SK-N-SH (cell line): Measurements from ENCODE around the gene DDX50. TPM values are rescaled to one million over a fixed set of nuclear protein-coding genes. Genes with fewer than 3 reads are reported as not detected.

Experiments used
- CTCF ChIA-PET: fragments of 300-600, 350-600 bp; formaldehyde crosslinking; extraction: SDS; loops from one replicate; lab custom pipeline; 2021; lab: Yijun Ruan, JAX
- POLR2A ChIA-PET: fragments of 350-600 bp; sonication (Branson Sonifier 250); formaldehyde crosslinking; extraction: SDS; loops from one replicate; lab custom pipeline; 2020; ENCODE audit warnings: antibody characterized with exemption, inconsistent platforms; lab: Yijun Ruan, JAX
- DNase-seq: peaks from one replicate; pipeline ENCODE4 v3.0.0; 2012
- H2AFZ ChIP-seq: fragments of 200-600 bp; sonication (generic); 2 replicates; pipeline ENCODE4 v1.8.1; 2016; ENCODE audit warnings: antibody characterized with exemption, mild to moderate bottlenecking, low read depth
- H3F3A ChIP-seq: fragments of 200-600 bp; sonication (generic); replicated peaks from 2 replicates; pipeline ENCODE3; 2016; ENCODE audit warnings: antibody characterized with exemption, mild to moderate bottlenecking; ENCODE audit not compliant: insufficient read depth
- H3K27ac ChIP-seq, 2 experiments: fragments of 200-500 bp in 1 of 2; fragments of 200-600 bp in 1 of 2; sonication (Bioruptor generic) in 1 of 2; sonication (generic), shearing (Covaris generic) in 1 of 2; 2 replicates each; pipeline versions ENCODE4 v1.5.1 to v1.6.1; 2014 to 2016; ENCODE audit warnings: low read depth in 2 of 2, inconsistent platforms in 1 of 2, low read length in 1 of 2, mild to moderate bottlenecking in 1 of 2, mixed read lengths in 1 of 2
- H3K27me3 ChIP-seq: fragments of 200-600 bp; sonication (generic), shearing (Covaris generic); 2 replicates; pipeline ENCODE4 v1.6.1; 2016; ENCODE audit warnings: mixed run types; ENCODE audit not compliant: insufficient read depth
- H3K36me3 ChIP-seq, 2 experiments: fragments of 200-500 bp in 1 of 2; fragments of 200-600 bp in 1 of 2; sonication (Bioruptor generic) in 1 of 2; sonication (generic) in 1 of 2; replicated peaks in 1 of 2; 2 replicates each; pipeline versions ENCODE3 to v1.5.1; 2014 to 2016; ENCODE audit warnings: low read length in 1 of 2, mild to moderate bottlenecking in 1 of 2; ENCODE audit not compliant: insufficient read depth in 2 of 2, control insufficient read depth in 1 of 2
- H3K4me1 ChIP-seq, 2 experiments: fragments of 200-500 bp in 1 of 2; fragments of 200-600 bp in 1 of 2; sonication (Bioruptor generic) in 1 of 2; sonication (generic), shearing (Covaris generic) in 1 of 2; 2 replicates each; pipeline versions ENCODE4 v1.5.1 to v1.6.1; 2014 to 2016; ENCODE audit warnings: low read depth in 1 of 2, low read length in 1 of 2, mixed run types in 1 of 2; ENCODE audit not compliant: insufficient read depth in 2 of 2, control insufficient read depth in 1 of 2
- H3K4me2 ChIP-seq: fragments of 200-600 bp; sonication (generic), shearing (Covaris generic); 2 replicates; pipeline ENCODE4 v1.6.1; 2017; ENCODE audit warnings: mixed run types
- H3K4me3 ChIP-seq, 2 experiments: fragments of 200-500 bp in 1 of 2; fragments of 200-600 bp in 1 of 2; sonication (Bioruptor generic) in 1 of 2; sonication (generic), shearing (Covaris generic) in 1 of 2; 2 replicates each; pipeline versions ENCODE4 v1.5.1 to v1.8.1; 2014 to 2016; ENCODE audit warnings: low read depth in 2 of 2, inconsistent platforms in 1 of 2, low read length in 1 of 2, mild to moderate bottlenecking in 1 of 2, mixed read lengths in 1 of 2, moderate library complexity in 1 of 2
- H3K79me2 ChIP-seq: fragments of 200-600 bp; sonication (generic); 2 replicates; pipeline ENCODE4 v1.8.1; 2017; ENCODE audit warnings: mild to moderate bottlenecking; ENCODE audit not compliant: insufficient read depth
- H3K9ac ChIP-seq: fragments of 200-600 bp; sonication (generic); 2 replicates; pipeline ENCODE4 v1.6.1; 2017; ENCODE audit warnings: mixed run types
- H3K9me2 ChIP-seq: fragments of 200-600 bp; sonication (generic); 2 replicates; pipeline ENCODE4 v1.6.1; 2017; ENCODE audit warnings: mixed run types
- H3K9me3 ChIP-seq: fragments of 200-600 bp; sonication (generic); 2 replicates; pipeline ENCODE4 v1.6.1; 2017; ENCODE audit warnings: mixed run types, mild to moderate bottlenecking, moderate library complexity
- H4K20me1 ChIP-seq: fragments of 200-600 bp; sonication (generic); 2 replicates; pipeline ENCODE4 v1.6.1; 2017; ENCODE audit warnings: mild to moderate bottlenecking, mixed run types; ENCODE audit not compliant: insufficient read depth
- CTCF ChIP-seq: fragments of 200-600 bp; sonication (generic); IDR thresholded peaks from 2 replicates; pipeline ENCODE4 v1.6.1; 2017; ENCODE audit warnings: antibody characterized with exemption, mild to moderate bottlenecking, moderate library complexity
- ELF1 ChIP-seq: IDR thresholded peaks from 2 replicates; pipeline ENCODE4 v1.4.0; 2012
- EP300 ChIP-seq, 2 experiments: IDR thresholded peaks; 2 replicates each; pipeline versions ENCODE4 v1.4.0 to v1.6.1; 2012; ENCODE audit warnings: borderline replicate concordance in 1 of 2, low read depth in 1 of 2, low read length in 1 of 2
- EZH2phosphoT487 ChIP-seq: fragments of 200-600 bp; sonication (generic); IDR thresholded peaks from 2 replicates; pipeline ENCODE4 v1.6.1; 2017; ENCODE audit warnings: low read depth, mixed run types, mild to moderate bottlenecking, antibody characterized with exemption, moderate library complexity, borderline replicate concordance
- FOXM1 ChIP-seq: IDR thresholded peaks from 2 replicates; pipeline ENCODE4 v1.4.0; 2012; ENCODE audit warnings: low read depth, mild to moderate bottlenecking
- GABPA ChIP-seq: IDR thresholded peaks from 2 replicates; pipeline ENCODE4 v1.4.0; 2012; ENCODE audit warnings: low read depth, mild to moderate bottlenecking
- GATA2 ChIP-seq: sonication (generic); formaldehyde crosslinking; IDR thresholded peaks from 2 replicates; pipeline ENCODE4 v1.5.0; 2020; ENCODE audit warnings: mild to moderate bottlenecking, missing genetic modification reagents
- MXI1 ChIP-seq: IDR thresholded peaks from 2 replicates; pipeline ENCODE4 v1.6.1; 2012; ENCODE audit warnings: mild to moderate bottlenecking, low read depth, low read length, improper control_type of control experiment
- NRF1 ChIP-seq: IDR thresholded peaks from 2 replicates; pipeline ENCODE4 v1.6.1; 2012; ENCODE audit warnings: low read depth, mild to moderate bottlenecking, low read length
- POLR2AphosphoS5 ChIP-seq: IDR thresholded peaks from 2 replicates; pipeline ENCODE4 v1.6.1; 2012; ENCODE audit warnings: low read depth, low read length
- REST ChIP-seq: IDR thresholded peaks from 2 replicates; pipeline ENCODE4 v1.6.1; 2012; ENCODE audit warnings: mild to moderate bottlenecking, low read depth, low read length, moderate library complexity
- RFX5 ChIP-seq: IDR thresholded peaks from 2 replicates; pipeline ENCODE4 v1.6.1; 2012; ENCODE audit warnings: mild to moderate bottlenecking, improper control_type of control experiment, low read length
- RXRA ChIP-seq: IDR thresholded peaks from 2 replicates; pipeline ENCODE4 v1.4.0; 2012; ENCODE audit warnings: low read depth, mild to moderate bottlenecking, borderline replicate concordance
- SIN3A ChIP-seq: IDR thresholded peaks from 2 replicates; pipeline ENCODE4 v1.6.1; 2012; ENCODE audit warnings: low read depth, mild to moderate bottlenecking, low read length, moderate library complexity, borderline replicate concordance
- TEAD4 ChIP-seq: IDR thresholded peaks from 2 replicates; pipeline ENCODE4 v1.4.0; 2012; ENCODE audit warnings: mild to moderate bottlenecking, borderline replicate concordance; ENCODE audit not compliant: insufficient read depth
- WGBS: methylation state at CpG from one replicate; pipeline ENCODE4 v1.1.6; 2017; ENCODE audit warnings: low lambda C conversion rate; 5-methylcytosine and 5-hydroxymethylcytosine counted together
- polyA plus RNA-seq, 3 experiments: library from polyadenylated mRNA; depleted of rRNA; stranded (reverse); fragments of >200 nt; gene quantifications; 2 replicates each; pipeline ENCODE4 v1.2.3, GENCODE V29; 2012
- TF ChIP-seq, protein P1 (sequence below): IDR thresholded peaks from 2 replicates; pipeline ENCODE4 v1.4.0; 2012; ENCODE audit warnings: low read depth, borderline replicate concordance
- TF ChIP-seq, protein P2 (sequence below): IDR thresholded peaks from 2 replicates; pipeline ENCODE4 v1.4.0; 2012; ENCODE audit warnings: low read depth, borderline replicate concordance

DDX50 gene
- polyA plus RNA-seq, 1 of the 3 experiments (the other 2 are of a cell fraction), result 33.5 TPM

DNA sequence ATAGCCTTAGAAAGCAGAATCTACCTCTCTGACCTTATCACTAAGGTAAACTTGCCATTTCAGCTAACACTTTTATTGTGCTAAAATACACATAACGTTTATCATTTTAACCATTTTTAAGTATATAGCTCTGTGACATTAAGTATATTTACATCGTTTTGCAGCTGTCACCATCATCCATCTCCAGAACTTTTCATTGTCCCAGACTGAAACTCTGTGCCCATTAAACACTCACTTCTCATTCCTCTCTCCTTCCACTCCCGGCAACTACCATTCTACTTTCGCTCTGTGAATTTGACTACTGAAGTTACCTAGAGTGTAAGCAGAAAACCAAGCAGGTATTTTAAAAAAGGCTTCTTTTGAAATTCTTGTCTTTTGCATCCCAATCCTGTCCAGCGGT is 1.3 kb downstream of the DDX50 start:
- peaks cover 12% of the 10 kb centered on the region for H3F3A ChIP-seq
- ChIA-PET POLR2A (no interaction called here), CTCF (interaction anchor here (1.0 to 1.4 kb wide), 2 partner anchors 38 to 53 kb away, joined by 3 to 5 read pairs; partner anchors contain the start of gene DDX21)
- no peak for DNase-seq
- H3K9me3 ChIP-seq, result no peaks in the 10 kb centered on the region
- peaks cover 9 to 24% of the 10 kb centered on the region in 2 experiments for H3K36me3 ChIP-seq
- peaks cover 61% of the 10 kb centered on the region for H3K79me2 ChIP-seq
- peak overlapping the region; percentile 75 to 87 for H3K4me3 ChIP-seq
- 33% methylated on average over 5 of the region's 5 CpGs for WGBS
- peak overlapping the region; percentile 91 for H3K9ac ChIP-seq
- no peak overlapping the region for H2AFZ ChIP-seq
- no peaks in the 10 kb centered on the region for H3K9me2 ChIP-seq
- H4K20me1 ChIP-seq, result no peaks in the 10 kb centered on the region
- peak overlapping the region in 1 of 2 experiments; percentile 97; a peak in 1 of 4 replicates for H3K27ac ChIP-seq
- peak overlapping the region; percentile 74 for H3K4me2 ChIP-seq
- peaks cover 0 to 13% of the 10 kb centered on the region in 2 experiments; a peak in 2 of 4 replicates for H3K4me1 ChIP-seq
- TF ChIP-seq MXI1 (no peak), ELF1 (no peak), EZH2phosphoT487 (no peak), CTCF (no peak), GABPA (no peak), FOXM1 (no peak), TEAD4 (no peak), POLR2AphosphoS5 (no peak), NRF1 (no peak), EP300 (IDR thresholded peaks at IDR 0.05; ENCODE audit: borderline replicate concordance in 1 of 2, low read depth in 1 of 2, low read length in 1 of 2) (no peak), RFX5 (no peak), GATA2 (no peak), SIN3A (no peak), RXRA (no peak), REST (no peak)
- TF ChIP-seq, protein P1, sequence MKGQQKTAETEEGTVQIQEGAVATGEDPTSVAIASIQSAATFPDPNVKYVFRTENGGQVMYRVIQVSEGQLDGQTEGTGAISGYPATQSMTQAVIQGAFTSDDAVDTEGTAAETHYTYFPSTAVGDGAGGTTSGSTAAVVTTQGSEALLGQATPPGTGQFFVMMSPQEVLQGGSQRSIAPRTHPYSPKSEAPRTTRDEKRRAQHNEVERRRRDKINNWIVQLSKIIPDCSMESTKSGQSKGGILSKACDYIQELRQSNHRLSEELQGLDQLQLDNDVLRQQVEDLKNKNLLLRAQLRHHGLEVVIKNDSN, result no peak
- TF ChIP-seq, protein P2, sequence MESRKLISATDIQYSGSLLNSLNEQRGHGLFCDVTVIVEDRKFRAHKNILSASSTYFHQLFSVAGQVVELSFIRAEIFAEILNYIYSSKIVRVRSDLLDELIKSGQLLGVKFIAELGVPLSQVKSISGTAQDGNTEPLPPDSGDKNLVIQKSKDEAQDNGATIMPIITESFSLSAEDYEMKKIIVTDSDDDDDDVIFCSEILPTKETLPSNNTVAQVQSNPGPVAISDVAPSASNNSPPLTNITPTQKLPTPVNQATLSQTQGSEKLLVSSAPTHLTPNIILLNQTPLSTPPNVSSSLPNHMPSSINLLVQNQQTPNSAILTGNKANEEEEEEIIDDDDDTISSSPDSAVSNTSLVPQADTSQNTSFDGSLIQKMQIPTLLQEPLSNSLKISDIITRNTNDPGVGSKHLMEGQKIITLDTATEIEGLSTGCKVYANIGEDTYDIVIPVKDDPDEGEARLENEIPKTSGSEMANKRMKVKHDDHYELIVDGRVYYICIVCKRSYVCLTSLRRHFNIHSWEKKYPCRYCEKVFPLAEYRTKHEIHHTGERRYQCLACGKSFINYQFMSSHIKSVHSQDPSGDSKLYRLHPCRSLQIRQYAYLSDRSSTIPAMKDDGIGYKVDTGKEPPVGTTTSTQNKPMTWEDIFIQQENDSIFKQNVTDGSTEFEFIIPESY, result no peak
- no peaks in the 10 kb centered on the region for H3K27me3 ChIP-seq
